ENCODE measurements around the gene CXCL12.

The CXCL12 gene

DNA sequence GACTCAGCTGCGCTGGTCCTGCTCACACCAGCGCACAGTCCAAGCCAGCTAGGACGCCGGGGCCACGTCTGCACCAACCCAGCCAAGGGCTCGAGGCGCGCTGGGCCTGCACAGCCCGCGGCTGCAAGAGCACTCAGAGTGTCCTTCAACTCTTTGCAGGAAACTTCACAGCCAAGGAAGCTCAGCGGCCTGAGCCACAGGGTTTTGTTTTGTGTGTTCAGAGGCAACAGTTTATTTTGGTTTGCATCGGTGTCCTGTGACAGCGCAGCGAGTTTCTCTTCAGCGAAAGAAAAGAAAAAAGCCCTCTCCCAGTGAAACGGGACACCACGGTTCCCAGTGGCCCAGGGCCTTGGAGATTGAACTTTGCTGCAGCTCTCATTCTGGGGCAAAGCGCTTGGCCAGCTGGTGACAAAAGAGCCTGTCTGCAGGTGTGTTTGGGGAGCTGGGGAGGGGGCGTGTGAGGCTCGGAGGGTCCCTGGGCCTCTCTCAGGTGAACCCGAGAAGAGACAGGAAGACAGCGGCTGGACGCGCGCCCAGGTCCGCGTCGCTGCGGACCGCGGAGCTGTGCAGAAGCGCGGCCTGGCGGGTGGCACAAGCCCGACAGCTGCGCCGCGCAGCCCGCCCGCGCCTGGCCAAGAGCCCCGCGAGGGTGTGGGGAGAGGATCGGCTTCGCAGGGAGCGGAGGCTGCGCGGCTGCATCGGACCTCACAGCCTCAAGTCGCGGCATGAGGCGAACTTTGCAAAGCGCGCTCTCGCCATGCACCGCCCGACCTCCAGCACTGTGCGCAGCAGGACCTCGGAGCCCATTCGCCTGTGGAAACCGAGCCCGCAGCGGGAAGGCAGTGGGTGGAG lies 922 bp downstream of the CXCL12 start:
- no peak for DNase-seq

DNA sequence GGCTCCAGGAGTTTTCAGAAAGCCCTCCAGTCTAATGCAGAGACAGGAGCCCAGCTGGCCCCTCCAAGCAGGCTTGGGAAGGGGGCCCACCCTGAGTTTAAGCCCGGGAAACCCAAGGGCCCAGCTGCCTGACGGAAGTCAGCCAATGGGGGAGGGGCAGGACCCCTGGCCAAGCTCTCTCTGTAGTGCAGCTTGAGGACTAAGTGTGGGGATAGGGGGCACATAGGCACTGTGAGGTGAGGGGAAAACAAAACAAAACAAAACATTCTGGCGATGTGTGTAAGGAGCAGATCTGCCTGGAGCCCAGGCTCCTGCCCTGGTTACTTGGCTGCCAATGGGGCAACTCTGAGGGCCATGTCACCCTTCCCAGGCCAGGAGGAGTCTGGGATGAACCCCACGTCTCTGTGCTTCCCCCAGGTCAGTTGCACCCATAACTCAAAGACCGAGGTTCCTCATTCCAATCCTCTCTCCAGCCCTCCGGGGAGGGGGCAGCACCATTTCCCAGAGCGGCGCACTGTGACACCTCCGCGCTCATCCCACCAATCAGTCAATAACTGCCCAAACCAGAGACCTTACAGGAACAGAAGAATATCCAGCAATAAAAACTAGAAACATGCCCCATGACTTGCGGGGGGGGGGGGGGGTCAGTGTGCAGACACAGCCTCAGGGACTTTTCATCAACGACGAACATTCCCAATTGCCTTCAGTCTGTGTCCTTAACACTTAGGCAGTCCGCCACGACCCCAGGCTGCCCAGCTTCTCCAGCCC lies 1.7 kb downstream of the CXCL12 start:
- DNase-seq, result no peak

DNA sequence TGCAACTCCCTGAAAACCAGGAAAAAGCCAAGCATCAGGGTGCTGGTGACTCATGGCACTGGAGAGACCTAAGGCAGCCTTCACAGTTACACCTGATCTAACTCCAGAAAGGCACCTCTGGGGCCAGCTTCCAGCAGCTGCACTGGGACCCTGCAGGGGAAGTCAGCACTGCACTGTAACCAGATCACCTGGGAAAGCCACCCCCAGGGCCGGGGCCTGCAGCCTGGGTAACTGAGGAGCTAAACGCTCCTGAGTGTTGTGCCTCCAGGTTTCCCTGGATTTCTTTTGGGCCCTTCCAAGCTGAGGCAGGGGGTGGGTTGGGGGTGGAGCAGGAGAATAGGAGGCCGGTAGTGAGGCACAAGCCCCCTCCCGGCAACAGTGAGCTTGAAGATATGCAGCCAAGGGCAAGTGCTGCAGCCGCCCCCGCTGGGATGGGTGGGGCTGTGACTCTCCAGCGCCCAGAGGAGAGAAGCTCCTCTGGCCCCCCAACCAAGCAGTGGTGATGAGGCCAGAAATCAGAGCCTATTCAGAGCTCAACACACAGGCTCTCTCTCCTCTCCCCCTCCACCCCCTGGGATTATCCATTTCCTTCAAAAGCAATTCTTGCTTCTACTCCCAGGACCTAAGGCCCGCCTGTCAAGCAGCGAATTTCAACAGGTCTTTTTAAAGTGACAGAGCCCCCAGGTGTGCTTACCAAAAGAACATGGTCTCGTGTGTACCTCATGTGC lies 2.6 kb downstream of the CXCL12 start:
- no peak for DNase-seq

DNA sequence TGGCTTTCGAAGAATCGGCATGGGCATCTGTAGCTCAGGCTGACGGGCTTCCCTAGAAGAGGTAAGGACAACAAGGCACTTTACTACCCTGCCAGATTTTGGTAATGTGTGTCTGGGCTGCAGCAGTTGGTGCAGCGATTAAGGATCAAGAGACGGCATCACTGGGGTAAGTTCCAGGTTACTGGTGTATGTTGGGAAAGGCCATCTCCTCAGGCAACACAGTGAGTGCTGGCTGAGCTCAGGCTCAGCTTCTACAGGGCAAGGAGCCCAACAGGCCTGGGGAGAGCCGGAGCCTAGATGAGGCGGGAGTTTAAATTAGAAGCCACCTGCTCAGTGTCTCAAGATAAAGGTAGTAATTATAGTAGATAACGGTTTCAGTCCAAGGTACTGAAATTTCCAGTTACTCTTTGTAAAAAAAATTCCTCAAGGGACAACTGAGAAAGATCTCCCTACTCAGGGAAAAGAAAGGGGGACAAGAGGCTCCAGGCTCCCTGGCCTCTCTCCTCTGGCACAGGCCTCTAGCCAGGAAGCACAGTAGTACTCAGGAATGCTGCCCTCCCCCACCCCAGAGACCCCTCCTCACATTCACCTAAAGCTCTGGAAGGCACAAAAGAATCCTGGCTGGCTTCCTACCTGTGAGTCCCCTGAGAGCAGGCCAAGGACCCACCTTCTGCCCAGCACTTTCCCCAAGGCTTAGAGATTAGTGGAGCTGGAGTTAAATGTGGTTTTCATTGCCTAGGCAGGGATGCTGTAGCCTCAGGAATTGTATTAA lies 3.9 kb downstream of the CXCL12 start:
- DNase-seq, result no peak

DNA sequence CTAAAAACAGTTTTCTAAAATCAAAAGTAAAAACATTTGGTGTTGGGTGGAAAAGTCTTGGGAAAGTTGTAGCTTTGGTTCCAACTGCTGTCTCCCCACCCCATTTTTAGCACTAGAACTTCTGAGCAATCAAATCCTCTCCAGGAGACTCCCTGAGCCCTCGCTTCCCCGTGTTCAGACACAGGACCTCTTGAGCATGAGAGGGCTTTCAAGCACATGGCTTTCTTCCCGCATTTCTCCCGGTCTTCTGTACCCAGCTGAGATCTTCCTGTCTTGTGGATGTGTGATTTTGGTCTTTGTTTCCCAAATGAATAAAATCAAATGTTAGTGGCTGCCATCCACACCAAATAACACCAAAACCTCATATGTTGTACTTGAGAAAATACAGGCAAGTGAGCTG lies 5.0 kb downstream of the CXCL12 start:
- DNase-seq, result no peak

DNA sequence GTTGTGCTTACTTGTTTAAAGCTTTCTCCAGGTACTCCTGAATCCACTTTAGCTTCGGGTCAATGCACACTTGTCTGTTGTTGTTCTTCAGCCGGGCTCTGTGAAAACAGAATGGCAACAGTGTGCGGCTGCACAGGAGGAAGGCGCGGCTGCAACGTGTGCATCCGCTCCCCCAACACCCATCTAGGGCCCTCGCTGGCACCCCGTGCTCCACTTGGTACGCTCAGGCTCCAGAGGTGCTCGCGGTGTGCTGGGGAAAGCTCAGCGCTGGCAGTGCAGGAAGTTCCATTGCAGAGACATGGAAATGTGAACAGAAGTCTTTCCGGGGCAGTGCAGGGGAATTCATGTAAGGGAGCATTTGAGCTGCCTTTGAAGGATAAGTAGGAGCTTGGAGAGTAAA lies 6.3 kb downstream of the CXCL12 start:
- DNase-seq, result peak in 1 of 3 experiments; percentile 4

DNA sequence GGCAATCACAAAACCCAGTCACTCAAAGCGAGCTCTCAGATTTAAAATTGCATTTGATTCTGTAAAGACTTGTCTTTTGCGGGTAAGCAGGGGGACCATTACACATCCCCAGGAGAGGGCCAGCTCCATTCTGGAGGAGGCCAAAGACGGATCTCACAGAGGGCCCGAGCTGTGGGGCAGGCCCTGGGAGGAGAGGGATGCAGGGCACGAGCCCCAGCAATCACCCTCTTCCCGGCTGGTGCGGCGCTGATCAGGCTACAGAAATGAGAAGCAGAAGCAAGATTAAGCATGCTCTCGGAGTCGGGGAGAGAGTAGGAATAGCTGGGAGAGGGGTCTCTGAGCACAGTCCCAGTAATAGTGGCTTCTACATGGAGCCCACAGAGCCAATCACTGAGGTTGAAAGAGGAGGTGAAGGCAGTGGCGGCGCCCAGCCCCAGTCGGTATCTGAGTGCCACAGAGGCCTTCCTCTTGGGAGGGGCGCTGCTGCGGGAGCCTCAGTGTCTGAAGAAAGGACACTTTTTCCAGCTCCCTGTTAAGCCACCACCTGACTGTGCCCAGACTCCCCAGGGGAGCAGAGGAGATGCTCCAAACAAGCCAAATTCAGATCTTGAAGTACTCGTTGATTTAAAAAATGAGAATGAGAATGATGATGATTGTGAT lies 7.1 kb downstream of the CXCL12 start:
- DNase-seq, result no peak

DNA sequence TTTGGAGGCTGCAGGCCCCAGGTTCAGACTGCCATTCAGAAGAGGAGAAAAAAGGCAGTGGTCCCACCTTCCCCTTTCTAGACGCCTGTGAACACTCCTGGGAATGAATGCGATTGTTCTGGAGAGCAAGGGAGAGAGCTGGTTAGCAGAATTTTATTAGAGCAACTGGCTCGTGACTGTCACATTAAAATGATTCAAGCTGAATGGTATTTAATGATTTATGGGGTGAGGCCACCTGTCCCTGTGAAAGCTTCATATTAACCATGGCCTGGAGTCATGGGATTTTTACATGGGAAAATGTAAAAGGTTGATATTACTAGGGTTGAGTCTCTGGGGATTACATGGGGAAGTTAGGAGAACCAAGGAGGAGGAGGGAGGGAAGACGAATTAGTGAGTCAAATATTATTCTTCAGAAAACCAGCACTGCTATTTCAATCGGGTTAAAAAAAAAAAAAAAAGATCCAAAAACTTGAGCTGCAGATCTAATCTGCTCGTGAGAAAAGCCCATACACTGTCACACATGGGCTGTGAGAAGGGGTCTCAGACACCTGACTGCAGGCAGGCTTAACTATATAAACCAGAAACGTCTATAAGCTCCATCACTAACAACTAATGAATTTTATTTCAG lies 8.3 kb downstream of the CXCL12 start:
- no peak for DNase-seq

DNA sequence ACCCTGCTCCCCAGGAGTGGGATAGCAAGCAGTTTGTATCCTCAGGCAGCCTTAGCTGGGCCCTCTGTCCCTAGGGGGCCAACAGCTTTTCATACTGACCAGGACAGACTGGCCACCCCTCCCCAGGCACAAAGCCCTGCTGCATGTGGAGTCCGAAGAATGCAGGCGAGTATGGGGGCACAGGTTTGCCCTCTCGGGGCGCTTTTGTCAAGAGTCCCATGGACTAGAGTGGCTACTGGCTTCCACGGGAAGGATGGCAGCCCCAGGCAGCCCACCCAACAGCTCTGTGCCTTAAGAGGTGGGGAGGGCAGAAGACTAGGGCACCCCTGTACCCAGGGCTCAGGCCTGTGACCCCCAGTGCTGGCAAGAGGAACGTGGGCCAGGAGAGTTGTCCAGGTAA lies 10.7 kb downstream of the CXCL12 start:
- no peak for DNase-seq

DNA sequence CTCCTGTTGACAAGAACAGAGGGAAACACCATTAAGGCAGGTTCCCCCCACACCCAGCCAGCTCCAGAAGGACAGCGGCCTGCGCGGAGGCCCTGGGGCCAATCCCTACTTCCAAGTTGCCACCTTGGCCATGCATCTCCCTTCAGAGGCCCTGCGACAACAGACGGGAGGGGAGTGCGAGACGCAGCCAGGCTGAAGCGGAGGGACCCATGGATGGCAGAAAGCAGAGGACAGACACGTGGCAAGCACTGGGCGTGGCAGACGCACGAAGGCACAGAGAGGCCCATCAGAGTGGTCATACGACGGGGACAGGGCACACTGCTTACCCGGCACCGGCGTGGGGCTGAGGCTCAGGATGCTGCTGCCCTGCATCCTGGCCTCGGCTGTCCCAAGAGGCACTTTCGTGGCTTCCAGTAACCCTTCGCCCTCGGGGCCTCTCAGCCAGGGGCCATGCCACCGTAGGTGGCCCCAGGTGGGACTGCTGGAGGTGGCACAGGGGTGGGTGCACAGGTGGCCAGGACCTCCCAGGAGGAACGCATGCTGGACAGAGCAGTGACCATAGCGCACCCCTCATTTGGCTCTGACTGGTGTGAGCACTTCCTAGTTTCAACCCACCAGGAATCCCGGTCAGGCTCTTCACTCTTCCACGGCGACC lies 11.4 kb downstream of the CXCL12 start:
- DNase-seq, result no peak

DNA sequence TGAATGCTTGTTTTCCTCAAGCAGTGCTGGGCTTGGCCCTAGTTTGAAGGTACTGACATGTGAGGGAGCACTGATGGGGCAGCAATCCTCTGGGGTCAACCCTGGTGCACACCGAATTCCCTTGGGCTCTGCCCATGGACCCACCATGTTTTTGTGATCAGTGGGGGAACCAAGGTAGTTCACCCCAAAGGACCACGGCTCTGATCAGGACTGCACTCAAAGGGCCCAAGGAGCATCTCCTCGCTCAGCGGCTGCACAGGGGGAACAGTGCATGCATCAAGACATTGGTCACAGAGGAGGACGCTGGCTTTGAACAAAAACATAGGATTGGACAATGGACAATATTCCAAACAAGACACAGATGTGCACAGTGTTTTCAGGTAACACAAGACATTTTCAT lies 12.7 kb downstream of the CXCL12 start:
- DNase-seq, result no peak

DNA sequence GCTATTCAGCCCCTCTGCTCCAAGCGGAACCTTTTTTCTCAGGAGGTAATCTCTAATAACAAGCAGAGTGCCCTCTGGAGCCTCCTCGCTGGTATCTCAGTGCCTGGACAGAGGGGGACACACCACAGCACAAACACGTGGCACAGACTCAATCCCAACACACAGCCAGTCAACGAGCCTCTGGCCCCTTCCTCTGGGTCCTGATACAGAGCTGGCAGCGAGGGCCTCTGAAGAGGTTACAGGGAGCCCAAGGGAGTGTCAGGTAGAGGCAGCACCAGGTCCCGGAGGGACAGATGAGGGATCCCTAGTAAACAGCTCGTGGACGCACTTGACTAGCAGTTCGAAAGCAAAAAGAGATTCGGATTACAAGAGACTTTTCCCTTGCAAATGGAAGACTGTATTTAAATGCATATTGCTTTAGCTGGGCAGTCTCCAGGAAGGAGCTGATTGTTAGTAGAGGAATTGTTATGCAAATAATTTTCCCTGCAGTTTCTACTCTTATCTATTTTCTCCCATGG lies 14.1 kb downstream of the CXCL12 start:
- peak in 1 of 3 experiments; percentile 1 for DNase-seq

DNA sequence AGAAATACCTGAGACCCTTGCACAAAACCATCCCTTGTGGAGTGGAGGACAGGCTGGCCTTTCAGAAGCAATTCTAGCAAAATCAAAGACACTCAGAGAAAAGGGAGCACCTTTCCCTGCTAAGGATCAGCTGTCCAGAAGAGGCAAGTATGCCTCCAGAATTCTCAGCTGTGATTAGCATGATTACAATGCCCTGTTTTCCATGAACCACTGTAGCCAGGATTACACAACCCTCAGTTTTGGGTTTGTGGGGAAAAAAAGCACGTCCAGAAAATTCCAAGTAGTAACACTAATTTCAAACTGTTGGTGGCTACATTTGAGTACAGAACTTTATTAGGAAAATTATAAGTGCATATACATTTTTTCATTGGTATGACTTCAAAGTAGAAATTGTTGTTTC lies 15.0 kb downstream of the CXCL12 start:
- DNase-seq, result no peak

DNA sequence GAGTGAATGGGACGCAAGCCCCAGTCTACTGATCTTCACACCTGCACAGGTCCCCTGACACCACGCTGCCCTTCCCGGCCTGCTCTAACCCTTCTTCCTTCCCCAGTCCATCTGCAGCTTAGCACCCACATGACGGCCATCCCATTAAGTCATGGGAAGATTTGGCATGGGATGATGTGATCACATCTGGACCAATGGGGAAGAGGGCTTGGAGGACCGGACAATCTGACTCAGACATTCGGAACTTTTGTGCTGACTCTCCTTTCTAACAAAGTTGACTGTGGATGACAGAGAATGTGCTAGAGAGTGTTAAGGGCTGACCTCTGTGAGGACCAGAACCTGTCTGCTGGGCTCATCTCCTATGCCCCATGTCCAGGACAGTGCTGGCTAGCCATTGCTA lies 15.6 kb downstream of the CXCL12 start:
- no peak for DNase-seq

DNA sequence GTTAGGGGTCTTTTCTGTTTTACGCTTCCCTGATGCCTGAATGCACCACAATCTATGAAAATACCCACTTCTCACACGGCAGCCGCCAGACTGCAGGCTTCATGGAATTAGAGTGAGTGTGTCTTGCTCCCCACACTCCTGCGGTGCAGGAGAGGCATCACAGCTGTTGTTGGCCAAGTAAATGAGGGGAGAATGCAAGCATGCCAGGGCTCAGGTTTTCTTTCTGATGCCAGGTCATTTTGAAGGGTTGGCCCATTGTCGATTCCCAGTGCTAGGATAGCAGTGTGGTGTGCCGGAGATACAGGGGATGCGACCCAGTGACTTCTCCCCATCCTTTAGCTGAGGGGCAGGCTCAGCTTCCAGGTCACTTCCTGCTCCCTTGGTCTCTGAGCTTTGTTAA lies 16.3 kb downstream of the CXCL12 start:
- DNase-seq, result no peak

DNA sequence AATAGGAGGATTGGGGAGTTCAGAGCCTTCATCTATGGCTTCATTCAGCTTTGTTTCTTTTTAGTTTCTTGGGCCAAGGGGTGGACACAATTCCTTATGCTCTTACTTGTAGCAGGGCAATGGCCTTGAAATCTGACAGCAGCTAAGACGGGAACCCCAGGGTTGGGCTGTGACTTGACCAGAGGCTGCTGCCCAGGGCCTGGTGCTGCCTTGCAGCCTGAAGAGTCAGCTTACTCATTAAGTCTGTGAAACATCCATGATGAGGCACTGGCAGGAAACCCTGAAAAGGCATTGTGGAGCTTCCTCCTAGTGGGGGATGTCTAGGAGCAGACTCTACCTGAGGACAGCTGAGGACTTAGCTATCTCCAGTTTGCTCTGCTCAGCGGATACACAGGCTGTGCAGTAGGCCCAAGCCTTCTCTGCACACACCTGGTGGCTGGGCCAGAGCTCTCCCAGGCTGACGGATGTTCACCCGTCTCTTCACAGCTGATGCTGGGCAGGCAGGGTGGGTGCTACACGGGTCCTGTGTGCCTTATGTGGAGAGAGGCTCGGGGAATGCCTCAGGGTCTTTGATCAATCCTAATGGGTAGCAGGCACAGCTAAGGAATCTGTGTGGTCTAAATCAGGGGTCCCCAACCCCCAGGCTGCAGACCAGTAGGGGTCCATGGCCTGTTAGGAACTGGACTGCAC lies 17.8 kb downstream of the CXCL12 start:
- DNase-seq, result no peak

DNA sequence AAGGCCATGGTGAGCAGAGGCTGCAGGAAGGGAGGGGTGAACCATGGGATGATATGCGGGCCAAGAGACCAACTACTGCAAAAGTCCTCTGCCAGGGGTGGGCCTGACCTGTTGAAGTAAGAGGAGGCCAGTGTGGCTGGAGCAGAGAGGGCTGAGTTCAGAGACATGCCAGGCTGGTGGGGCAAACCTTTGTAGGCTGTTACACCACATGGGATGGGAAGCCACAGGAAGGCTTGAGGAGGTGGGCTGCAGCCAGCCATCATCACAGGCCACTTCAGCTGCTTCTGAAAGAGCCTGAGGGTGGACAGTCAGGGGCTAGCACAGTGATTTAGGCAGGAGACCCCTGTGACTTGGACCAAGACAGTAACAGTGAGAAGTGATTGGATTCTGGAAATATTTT lies 20.3 kb downstream of the CXCL12 start:
- DNase-seq, result no peak

DNA sequence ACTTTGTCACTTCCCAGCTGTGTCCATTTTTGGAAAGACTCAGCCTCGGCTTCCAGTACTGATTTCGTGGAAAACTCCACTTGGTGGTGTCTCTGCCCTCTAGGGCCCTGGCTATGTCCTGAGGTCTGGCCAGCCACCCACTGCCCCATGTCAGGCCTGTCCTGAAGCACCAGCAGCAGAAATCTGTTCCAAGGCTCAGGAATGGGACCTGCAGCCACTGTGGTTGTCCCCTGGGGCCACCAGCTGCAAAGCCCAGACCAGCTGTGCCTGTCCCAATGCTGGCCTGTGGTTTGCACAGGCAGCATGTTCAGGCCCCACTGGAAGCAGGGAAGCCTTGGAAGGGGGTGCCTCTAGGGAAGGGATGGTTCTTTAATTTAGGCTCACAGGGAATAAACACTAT lies 21.2 kb downstream of the CXCL12 start:
- DNase-seq, result no peak

DNA sequence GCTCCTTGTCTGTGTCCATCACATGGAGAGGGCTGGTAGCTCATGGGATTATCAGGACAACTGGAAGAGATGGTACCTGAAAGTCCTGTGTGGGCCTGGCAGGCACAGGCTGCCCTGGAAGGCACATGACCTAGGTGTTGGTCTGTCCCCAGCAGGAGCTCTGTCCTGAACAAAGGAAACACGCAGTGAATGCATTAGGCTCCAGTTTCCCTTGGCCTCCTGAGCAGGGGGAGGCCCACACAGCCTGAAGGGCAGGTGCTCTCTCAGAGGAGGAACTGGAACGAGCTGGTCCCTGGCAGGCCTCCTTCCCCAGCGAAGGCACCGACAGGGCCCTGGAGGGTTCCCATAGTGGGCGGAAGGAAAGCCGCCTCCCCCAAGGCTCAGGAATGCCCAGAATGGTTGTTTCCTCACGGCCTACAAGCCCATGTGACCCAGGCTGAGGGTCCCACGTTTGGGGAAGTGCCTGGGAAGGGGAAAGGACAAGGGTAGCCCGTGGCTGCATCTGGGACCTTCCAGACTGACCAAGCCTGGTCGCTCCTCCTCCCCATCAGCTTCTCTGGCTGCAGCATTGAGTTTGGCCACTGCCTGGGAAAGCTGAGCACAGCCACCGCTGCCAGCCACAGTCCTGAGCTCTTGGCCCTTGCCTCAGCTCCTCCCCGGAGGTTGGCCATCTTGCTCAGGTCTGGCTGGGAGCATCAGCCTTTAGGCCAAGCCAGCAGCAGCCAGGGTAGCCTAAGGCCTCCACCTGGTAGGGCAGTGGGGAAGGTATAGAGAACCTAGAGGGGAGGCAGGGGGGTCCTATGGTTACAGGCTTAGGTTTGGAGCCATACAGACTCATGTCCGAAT lies 21.8 kb downstream of the CXCL12 start:
- DNase-seq, result no peak
